Middle frontal gyrus (tissue), 1 donor: ENCODE results near the gene ZDHHC14.

Experiments used
- DNase-seq: peaks from one replicate; pipeline ENCODE4 v3.0.0-alpha.2; 2015; ENCODE audit warnings: low spot score; ENCODE audit errors: extremely low spot score

Gene ZDHHC14

GRCh38 chr6:157642736-157643135 lies 261.7 kb downstream of the ZDHHC14 start:
- DNase-seq = no peak

GRCh38 chr6:157644043-157644810 lies 263.2 kb downstream of the ZDHHC14 start:
- no peak for DNase-seq

- no peak for DNase-seq
Observed at GRCh38 chr6:157645201-157645795, 264.3 kb downstream of the ZDHHC14 start.

- DNase-seq = no peak
Observed at GRCh38 chr6:157646012-157646411, 265.0 kb downstream of the ZDHHC14 start.

- DNase-seq = no peak
Observed at GRCh38 chr6:157647261-157647915, 266.4 kb downstream of the ZDHHC14 start.

- no peak for DNase-seq
Observed at GRCh38 chr6:157648561-157648960, 267.6 kb downstream of the ZDHHC14 start.

- no peak for DNase-seq
Observed at GRCh38 chr6:157649311-157650260, 268.6 kb downstream of the ZDHHC14 start.

- DNase-seq = no peak
Observed at GRCh38 chr6:157650261-157650640, 269.3 kb downstream of the ZDHHC14 start.

GRCh38 chr6:157650801-157651200 lies 269.8 kb downstream of the ZDHHC14 start:
- DNase-seq = no peak

GRCh38 chr6:157651731-157652490 lies 270.9 kb downstream of the ZDHHC14 start:
- DNase-seq = no peak

GRCh38 chr6:157652601-157653363 lies 271.8 kb downstream of the ZDHHC14 start:
- DNase-seq = no peak

GRCh38 chr6:157653521-157653920 lies 272.5 kb downstream of the ZDHHC14 start:
- no peak for DNase-seq

GRCh38 chr6:157655139-157655538 lies 274.1 kb downstream of the ZDHHC14 start:
- no peak for DNase-seq

- no peak for DNase-seq
Observed at GRCh38 chr6:157656437-157656997, 275.5 kb downstream of the ZDHHC14 start.

GRCh38 chr6:157657754-157658153 lies 276.8 kb downstream of the ZDHHC14 start:
- no peak for DNase-seq

GRCh38 chr6:157658301-157658700 lies 277.3 kb downstream of the ZDHHC14 start:
- DNase-seq = no peak

GRCh38 chr6:157659536-157660271 lies 278.7 kb downstream of the ZDHHC14 start:
- no peak for DNase-seq

GRCh38 chr6:157660414-157660813 lies 279.4 kb downstream of the ZDHHC14 start:
- no peak for DNase-seq

GRCh38 chr6:157661652-157662051 lies 280.7 kb downstream of the ZDHHC14 start:
- no peak for DNase-seq
